Activated B cell treated with CpG ODN at 0.5 μM for 24 hours (primary cell): ENCODE results near the gene EIF3B. TPM values are rescaled to one million over a fixed set of nuclear protein-coding genes. Genes with fewer than 3 reads are reported as not detected.

Experiments used
- ATAC-seq: fragments of 200-7000 bp; cut with Tn5 transposase; one replicate; pipeline ENCODE4 v1.10.0; 2021; ENCODE audit warnings: low read depth, mild to moderate bottlenecking, moderate library complexity
- CTCF ChIA-PET: fragments of 350-600 bp; sonication (Branson Sonifier 250); formaldehyde crosslinking; loops from one replicate; lab custom pipeline; 2021; ENCODE audit warnings: antibody characterized with exemption; lab: Charles Lee
- POLR2A ChIA-PET: fragments of 350-600 bp; sonication (Branson Sonifier 250); formaldehyde crosslinking; loops from one replicate; lab custom pipeline; 2021; ENCODE audit warnings: antibody characterized with exemption; lab: Charles Lee
- DNase-seq: peaks from one replicate; pipeline ENCODE4 v3.0.0; 2022
- H3K27ac Mint-ChIP-seq: one replicate; pipeline ENCODE4 v1.8.0; 2020; ENCODE audit warnings: mixed read lengths
- H3K27me3 Mint-ChIP-seq: one replicate; pipeline ENCODE4 v1.8.0; 2021; ENCODE audit warnings: mixed read lengths
- H3K36me3 Mint-ChIP-seq: one replicate; pipeline ENCODE4 v1.8.0; 2021; ENCODE audit warnings: low read depth, mixed read lengths
- H3K4me1 Mint-ChIP-seq: one replicate; pipeline ENCODE4 v1.8.0; 2021; ENCODE audit warnings: mixed read lengths
- H3K4me3 Mint-ChIP-seq: one replicate; pipeline ENCODE4 v1.8.0; 2020; ENCODE audit warnings: mild to moderate bottlenecking, mixed read lengths
- H3K9me3 Mint-ChIP-seq: one replicate; pipeline ENCODE4 v1.8.0; 2020; ENCODE audit warnings: mixed read lengths
- intact Hi-C: fragments of 100-400 bp; cut with micrococcal nuclease; formaldehyde crosslinking; loops from one replicate; pipeline ENCODE4 v1.15.1; 2024
- total RNA-seq: library from RNA; stranded (reverse); gene quantifications from 2 replicates; pipeline ENCODE4 v1.2.3, GENCODE V29; 2022
- TF ChIP-seq, protein P1 (sequence below): fragments of 200-600 bp; IDR thresholded peaks from one replicate; pipeline ENCODE4 v1.8.0; 2022; ENCODE audit warnings: antibody characterized with exemption, mild to moderate bottlenecking

Gene EIF3B
- total RNA-seq, 1 donor from 2014 or later, result 198 TPM

DNA sequence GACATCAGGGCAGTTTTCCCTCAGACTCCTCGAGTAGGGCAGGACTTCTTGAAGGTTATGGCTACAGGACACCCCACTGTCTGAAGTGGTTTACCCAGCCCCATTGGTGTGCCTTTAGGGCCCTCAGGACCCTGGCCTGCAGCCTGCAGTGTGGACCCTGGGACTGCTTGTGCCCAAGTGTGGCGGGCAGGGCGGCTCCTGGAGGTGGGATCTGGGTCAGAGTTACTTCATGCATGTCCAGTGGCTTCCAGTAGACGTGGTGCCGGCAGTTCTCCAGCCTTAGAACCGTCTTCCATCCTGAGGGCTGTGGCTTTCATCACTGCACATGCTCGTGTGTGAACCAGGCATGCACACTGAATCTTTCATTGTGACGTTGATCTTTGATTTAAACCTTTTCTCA lies 16.7 kb downstream of the EIF3B start:
- no peaks in the 10 kb centered on the region for H3K9me3 Mint-ChIP-seq
- H3K4me3 Mint-ChIP-seq, result no peak overlapping the region
- no peak overlapping the region for H3K27ac Mint-ChIP-seq
- ChIA-PET CTCF (no interaction called here), POLR2A (no interaction called here)
- no peaks in the 10 kb centered on the region for H3K27me3 Mint-ChIP-seq
- DNase-seq (no peak), ATAC-seq (no peak)
- intact Hi-C loops, result no loop called here
- TF ChIP-seq, protein P1, sequence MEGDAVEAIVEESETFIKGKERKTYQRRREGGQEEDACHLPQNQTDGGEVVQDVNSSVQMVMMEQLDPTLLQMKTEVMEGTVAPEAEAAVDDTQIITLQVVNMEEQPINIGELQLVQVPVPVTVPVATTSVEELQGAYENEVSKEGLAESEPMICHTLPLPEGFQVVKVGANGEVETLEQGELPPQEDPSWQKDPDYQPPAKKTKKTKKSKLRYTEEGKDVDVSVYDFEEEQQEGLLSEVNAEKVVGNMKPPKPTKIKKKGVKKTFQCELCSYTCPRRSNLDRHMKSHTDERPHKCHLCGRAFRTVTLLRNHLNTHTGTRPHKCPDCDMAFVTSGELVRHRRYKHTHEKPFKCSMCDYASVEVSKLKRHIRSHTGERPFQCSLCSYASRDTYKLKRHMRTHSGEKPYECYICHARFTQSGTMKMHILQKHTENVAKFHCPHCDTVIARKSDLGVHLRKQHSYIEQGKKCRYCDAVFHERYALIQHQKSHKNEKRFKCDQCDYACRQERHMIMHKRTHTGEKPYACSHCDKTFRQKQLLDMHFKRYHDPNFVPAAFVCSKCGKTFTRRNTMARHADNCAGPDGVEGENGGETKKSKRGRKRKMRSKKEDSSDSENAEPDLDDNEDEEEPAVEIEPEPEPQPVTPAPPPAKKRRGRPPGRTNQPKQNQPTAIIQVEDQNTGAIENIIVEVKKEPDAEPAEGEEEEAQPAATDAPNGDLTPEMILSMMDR, result no peak
- peaks cover 96% of the 10 kb centered on the region for H3K36me3 Mint-ChIP-seq
- H3K4me1 Mint-ChIP-seq, result no peaks in the 10 kb centered on the region

DNA sequence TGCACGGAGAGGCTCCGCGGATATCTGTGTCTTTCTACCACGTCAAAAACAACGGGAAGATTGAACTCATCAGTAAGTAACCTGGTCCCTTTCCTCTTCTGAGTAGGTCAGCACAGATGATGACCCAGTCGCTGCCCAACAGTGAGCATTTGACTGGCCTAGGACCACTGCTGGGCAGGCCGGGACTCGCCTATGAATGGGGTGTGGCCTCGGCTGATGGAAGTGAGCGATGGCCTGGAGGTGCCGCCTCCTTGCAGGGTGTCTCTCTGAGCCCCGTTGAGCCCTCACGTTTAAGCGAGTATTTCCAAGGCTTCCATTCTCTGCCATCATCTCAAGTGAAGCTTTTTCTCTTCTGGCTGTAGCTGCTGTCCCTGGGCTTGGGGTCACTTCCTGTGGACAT lies 18.1 kb downstream of the EIF3B start:
- peaks cover 2% of the 10 kb centered on the region for H3K4me1 Mint-ChIP-seq
- no peak overlapping the region for H3K4me3 Mint-ChIP-seq
- H3K9me3 Mint-ChIP-seq, result no peaks in the 10 kb centered on the region
- peaks cover 93% of the 10 kb centered on the region for H3K36me3 Mint-ChIP-seq
- H3K27me3 Mint-ChIP-seq, result no peaks in the 10 kb centered on the region
- TF ChIP-seq, protein P1, result no peak
- intact Hi-C loops, result no loop called here
- ATAC-seq (no peak), DNase-seq (no peak)
- CTCF ChIA-PET, result no interaction called here
- H3K27ac Mint-ChIP-seq, result no peak overlapping the region
- POLR2A ChIA-PET, result no interaction called here

DNA sequence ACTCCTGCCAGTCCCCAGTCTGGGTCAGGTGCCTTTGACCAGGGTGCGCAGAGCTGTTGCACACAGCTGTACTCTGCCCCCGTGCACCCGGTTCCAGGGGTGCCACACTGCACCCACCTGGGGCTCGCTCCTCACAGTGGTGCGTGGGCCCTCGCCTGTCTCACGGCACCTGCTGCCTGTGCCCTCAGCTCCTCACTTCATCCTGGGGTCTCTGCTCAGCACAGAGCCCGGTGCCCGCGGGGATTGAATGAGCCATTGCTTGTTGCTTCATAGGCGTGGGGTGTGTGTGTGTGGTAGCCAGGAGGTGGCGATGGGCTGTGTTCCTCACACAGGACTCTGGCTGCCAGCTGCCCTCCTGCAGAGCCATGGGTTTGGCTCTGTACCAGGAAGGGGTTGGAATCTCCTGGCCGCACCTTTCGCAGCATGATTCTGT lies 18.5 kb downstream of the EIF3B start:
- no peaks in the 10 kb centered on the region for H3K27me3 Mint-ChIP-seq
- intact Hi-C loops, result no loop called here
- DNase-seq (no peak), ATAC-seq (no peak)
- H3K9me3 Mint-ChIP-seq, result no peaks in the 10 kb centered on the region
- H3K36me3 Mint-ChIP-seq, result peaks cover 90% of the 10 kb centered on the region
- POLR2A ChIA-PET, result interaction anchor here (0.5 kb wide), 1 partner anchor 148 kb away, joined by 8 read pairs; no protein-coding TSS in a partner anchor
- H3K4me3 Mint-ChIP-seq, result no peak overlapping the region
- peaks cover 2% of the 10 kb centered on the region for H3K4me1 Mint-ChIP-seq
- TF ChIP-seq, protein P1, result no peak
- CTCF ChIA-PET, result no interaction called here
- H3K27ac Mint-ChIP-seq, result no peak overlapping the region

DNA sequence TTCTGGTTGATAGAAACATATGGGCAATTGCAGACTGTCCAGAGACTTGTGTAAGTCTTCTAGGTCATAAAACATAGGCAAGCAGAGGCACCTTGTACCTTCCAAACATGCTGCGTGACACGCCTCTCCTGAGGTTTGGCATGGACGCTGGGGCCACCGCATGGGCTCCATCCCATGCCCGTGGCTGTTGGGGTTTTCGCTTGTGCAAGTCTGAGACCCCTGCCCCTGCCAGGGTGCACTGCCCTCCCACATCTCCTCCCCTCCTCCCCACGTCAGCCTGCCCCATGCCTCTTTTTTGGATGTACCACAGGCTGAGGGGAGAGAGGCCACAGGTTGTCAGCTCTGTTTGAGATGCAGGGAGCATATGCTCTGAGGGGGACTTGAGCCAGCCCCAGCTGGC lies 19.0 kb downstream of the EIF3B start:
- ChIA-PET POLR2A (interaction anchor here (0.5 kb wide), 1 partner anchor 147 kb away, joined by 8 read pairs; no protein-coding TSS in a partner anchor), CTCF (no interaction called here)
- intact Hi-C loops, result no loop called here
- Mint-ChIP-seq H3K36me3 (peaks cover 90% of the 10 kb centered on the region), H3K4me1 (peaks cover 2% of the 10 kb centered on the region), H3K27ac (no peak overlapping the region), H3K4me3 (no peak overlapping the region), H3K9me3 (no peaks in the 10 kb centered on the region), H3K27me3 (no peaks in the 10 kb centered on the region)
- no peak for DNase-seq
- ATAC-seq, result no peak
- TF ChIP-seq, protein P1, result no peak

DNA sequence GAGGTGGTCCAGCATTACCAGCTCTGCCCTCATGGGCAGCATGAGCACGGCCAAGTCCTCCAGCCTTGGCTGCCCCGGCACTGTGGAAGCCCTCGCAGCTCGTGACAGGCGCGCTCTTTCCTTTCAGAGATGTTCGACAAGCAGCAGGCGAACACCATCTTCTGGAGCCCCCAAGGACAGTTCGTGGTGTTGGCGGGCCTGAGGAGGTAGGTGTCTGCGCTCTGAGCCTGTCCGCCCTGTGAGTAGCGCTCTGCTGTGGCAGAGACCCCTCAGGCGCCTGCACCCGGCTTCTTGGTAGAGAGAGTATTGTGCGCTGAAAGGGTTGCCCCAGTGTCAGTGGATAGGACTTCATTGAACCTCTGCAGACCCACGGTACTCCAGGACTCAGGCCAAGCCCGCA lies 19.8 kb downstream of the EIF3B start:
- ChIA-PET POLR2A (no interaction called here), CTCF (no interaction called here)
- intact Hi-C loops, result no loop called here
- Mint-ChIP-seq H3K4me1 (peaks cover 2% of the 10 kb centered on the region), H3K4me3 (no peak overlapping the region), H3K36me3 (peaks cover 90% of the 10 kb centered on the region), H3K27me3 (no peaks in the 10 kb centered on the region), H3K27ac (no peak overlapping the region), H3K9me3 (no peaks in the 10 kb centered on the region)
- no peak for DNase-seq
- TF ChIP-seq, protein P1, result no peak
- ATAC-seq, result no peak
